ENCODE measurements around the gene ENTPD1. TPM values are rescaled to one million over a fixed set of nuclear protein-coding genes. Genes with fewer than 3 reads are reported as not detected.

ENTPD1 gene
- total RNA-seq, 2 donors from 2014 or later, result 12.3 to 15.0 TPM

GRCh38 chr10:95840121-95840520, 84.2 kb downstream of the ENTPD1 start:
- no peak for TF ChIP-seq CTCF (IDR thresholded peaks at IDR 0.05)
- Histone ChIP-seq H3K9me3 (no peaks in the 10 kb centered on the region), H3K27ac (no peak overlapping the region), H3K36me3 (no peaks in the 10 kb centered on the region), H3K4me1 (peaks cover 0 to 17% of the 10 kb centered on the region in 2 donors), H3K27me3 (no peaks in the 10 kb centered on the region), H3K4me3 (no peak overlapping the region)
- no peak for DNase-seq (ENCODE audit: low spot score)

GRCh38 chr10:95840681-95841080, 84.7 kb downstream of the ENTPD1 start:
- no peak for TF ChIP-seq CTCF (IDR thresholded peaks at IDR 0.05)
- H3K27ac ChIP-seq, result peak overlapping the region in 1 of 2 donors; percentile 36

GRCh38 chr10:95841661-95842498, 85.9 kb downstream of the ENTPD1 start:
- Histone ChIP-seq H3K4me3 (no peak overlapping the region), H3K36me3 (peaks cover 3% of the 10 kb centered on the region), H3K27ac (peak overlapping the region; percentile 36 to 41), H3K4me1 (peaks cover 0 to 13% of the 10 kb centered on the region in 2 donors), H3K27me3 (no peaks in the 10 kb centered on the region), H3K9me3 (no peaks in the 10 kb centered on the region)
- TF ChIP-seq CTCF (IDR thresholded peaks at IDR 0.05), result peak; percentile 44 to 71
- no peak for DNase-seq (ENCODE audit: low spot score)

More at GRCh38 chr10:95840681-95841080, 84.7 kb downstream of the ENTPD1 start:
- no peaks in the 10 kb centered on the region for H3K36me3 ChIP-seq
- no peak for DNase-seq (ENCODE audit: low spot score)
- H3K4me1 ChIP-seq, result peaks cover 0 to 17% of the 10 kb centered on the region in 2 donors
- no peaks in the 10 kb centered on the region for H3K27me3 ChIP-seq
- no peak overlapping the region for H3K4me3 ChIP-seq
- no peaks in the 10 kb centered on the region for H3K9me3 ChIP-seq

GRCh38 chr10:95845411-95845810, 89.4 kb downstream of the ENTPD1 start:
- Histone ChIP-seq H3K27me3 (no peaks in the 10 kb centered on the region), H3K9me3 (no peaks in the 10 kb centered on the region), H3K4me1 (peaks cover 0 to 13% of the 10 kb centered on the region in 2 donors), H3K27ac (no peak overlapping the region), H3K36me3 (peaks cover 3% of the 10 kb centered on the region), H3K4me3 (no peak overlapping the region)
- no peak for DNase-seq (ENCODE audit: low spot score)
- no peak for TF ChIP-seq CTCF (IDR thresholded peaks at IDR 0.05)

- Histone ChIP-seq H3K36me3 (peaks cover 3% of the 10 kb centered on the region), H3K27ac (no peak overlapping the region)
- no peak for TF ChIP-seq CTCF (IDR thresholded peaks at IDR 0.05)
Observed at GRCh38 chr10:95847007-95847406, 91.0 kb downstream of the ENTPD1 start.

More at GRCh38 chr10:95847007-95847406, 91.0 kb downstream of the ENTPD1 start:
- Histone ChIP-seq H3K4me1 (peaks cover 0 to 5% of the 10 kb centered on the region in 2 donors), H3K9me3 (no peaks in the 10 kb centered on the region), H3K27me3 (no peaks in the 10 kb centered on the region), H3K4me3 (no peak overlapping the region)
- DNase-seq (ENCODE audit: low spot score), result no peak
